H1 (cell line): Measurements from ENCODE around the gene DCLK1. TPM values are rescaled to one million over a fixed set of nuclear protein-coding genes. Genes with fewer than 3 reads are reported as not detected.

Experiments used
- FOSL1 ChIP-seq: IDR thresholded peaks from 2 replicates; pipeline ENCODE4 v1.6.1; 2011; ENCODE audit warnings: mild to moderate bottlenecking, low read depth, low read length, moderate library complexity; ENCODE audit not compliant: insufficient read depth
- HDAC6 ChIP-seq: IDR thresholded peaks from one replicate; pipeline ENCODE4 v1.7.1; 2012; ENCODE audit warnings: low read depth, mild to moderate bottlenecking, inconsistent platforms, low read length, moderate library complexity
- SIRT6 ChIP-seq: IDR thresholded peaks from one replicate; pipeline ENCODE4 v1.7.1; 2012; ENCODE audit warnings: low read length, inconsistent platforms
- SRF ChIP-seq: IDR thresholded peaks from 2 replicates; pipeline ENCODE4 v1.6.1; 2011; ENCODE audit warnings: mild to moderate bottlenecking, low read depth, low read length, moderate library complexity
- polyA plus RNA-seq, 7 experiments: library from polyadenylated mRNA; depleted of rRNA in 3 of 7; stranded (reverse) in 5 of 7; unstranded in 2 of 7; fragments of >200 nt in 5 of 7; fragments of 200-250 nt in 2 of 7; gene quantifications; 1 replicate in 5 of 7; 2 replicates in 1 of 7; 4 replicates in 1 of 7; pipeline versions ENCODE4 v1.2.1 to v1.2.3, GENCODE V29; 2011 to 2013; ENCODE audit warnings: missing spikeins in 2 of 7, mixed read lengths in 2 of 7
- total RNA-seq: library from RNA; stranded (reverse); fragmentation: NEBNext Ultra II Directional; extraction: Animal tissue kit (Norgen Biotek cat#: 25700); gene quantifications from 2 replicates; pipeline ENCODE4 v1.2.1, GENCODE V29; 2021

DCLK1 gene
- total and polyA plus RNA-seq, 2 of the 8 experiments (the other 6 are each of a cell fraction or from before 2014, with no cell fraction given): 22.8 to 41.0 TPM

GRCh38 chr13:36090592-36090991 is 40.6 kb downstream of the DCLK1 start (continued):
- TF ChIP-seq FOSL1: no peak
- no peak for TF ChIP-seq SIRT6
- TF ChIP-seq HDAC6: no peak
- TF ChIP-seq SRF: no peak
